HG03097 (cell line): ENCODE results near the gene ARHGAP29.

Source experiments
- ATAC-seq: cut with Tn5 transposase; IDR thresholded peaks from one replicate; pipeline ENCODE4 v1.9.1; 2021; ENCODE audit not compliant: unreplicated experiment, low FRiP score

The ARHGAP29 gene, protein sequence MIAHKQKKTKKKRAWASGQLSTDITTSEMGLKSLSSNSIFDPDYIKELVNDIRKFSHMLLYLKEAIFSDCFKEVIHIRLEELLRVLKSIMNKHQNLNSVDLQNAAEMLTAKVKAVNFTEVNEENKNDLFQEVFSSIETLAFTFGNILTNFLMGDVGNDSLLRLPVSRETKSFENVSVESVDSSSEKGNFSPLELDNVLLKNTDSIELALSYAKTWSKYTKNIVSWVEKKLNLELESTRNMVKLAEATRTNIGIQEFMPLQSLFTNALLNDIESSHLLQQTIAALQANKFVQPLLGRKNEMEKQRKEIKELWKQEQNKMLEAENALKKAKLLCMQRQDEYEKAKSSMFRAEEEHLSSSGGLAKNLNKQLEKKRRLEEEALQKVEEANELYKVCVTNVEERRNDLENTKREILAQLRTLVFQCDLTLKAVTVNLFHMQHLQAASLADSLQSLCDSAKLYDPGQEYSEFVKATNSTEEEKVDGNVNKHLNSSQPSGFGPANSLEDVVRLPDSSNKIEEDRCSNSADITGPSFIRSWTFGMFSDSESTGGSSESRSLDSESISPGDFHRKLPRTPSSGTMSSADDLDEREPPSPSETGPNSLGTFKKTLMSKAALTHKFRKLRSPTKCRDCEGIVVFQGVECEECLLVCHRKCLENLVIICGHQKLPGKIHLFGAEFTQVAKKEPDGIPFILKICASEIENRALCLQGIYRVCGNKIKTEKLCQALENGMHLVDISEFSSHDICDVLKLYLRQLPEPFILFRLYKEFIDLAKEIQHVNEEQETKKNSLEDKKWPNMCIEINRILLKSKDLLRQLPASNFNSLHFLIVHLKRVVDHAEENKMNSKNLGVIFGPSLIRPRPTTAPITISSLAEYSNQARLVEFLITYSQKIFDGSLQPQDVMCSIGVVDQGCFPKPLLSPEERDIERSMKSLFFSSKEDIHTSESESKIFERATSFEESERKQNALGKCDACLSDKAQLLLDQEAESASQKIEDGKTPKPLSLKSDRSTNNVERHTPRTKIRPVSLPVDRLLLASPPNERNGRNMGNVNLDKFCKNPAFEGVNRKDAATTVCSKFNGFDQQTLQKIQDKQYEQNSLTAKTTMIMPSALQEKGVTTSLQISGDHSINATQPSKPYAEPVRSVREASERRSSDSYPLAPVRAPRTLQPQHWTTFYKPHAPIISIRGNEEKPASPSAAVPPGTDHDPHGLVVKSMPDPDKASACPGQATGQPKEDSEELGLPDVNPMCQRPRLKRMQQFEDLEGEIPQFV

DNA sequence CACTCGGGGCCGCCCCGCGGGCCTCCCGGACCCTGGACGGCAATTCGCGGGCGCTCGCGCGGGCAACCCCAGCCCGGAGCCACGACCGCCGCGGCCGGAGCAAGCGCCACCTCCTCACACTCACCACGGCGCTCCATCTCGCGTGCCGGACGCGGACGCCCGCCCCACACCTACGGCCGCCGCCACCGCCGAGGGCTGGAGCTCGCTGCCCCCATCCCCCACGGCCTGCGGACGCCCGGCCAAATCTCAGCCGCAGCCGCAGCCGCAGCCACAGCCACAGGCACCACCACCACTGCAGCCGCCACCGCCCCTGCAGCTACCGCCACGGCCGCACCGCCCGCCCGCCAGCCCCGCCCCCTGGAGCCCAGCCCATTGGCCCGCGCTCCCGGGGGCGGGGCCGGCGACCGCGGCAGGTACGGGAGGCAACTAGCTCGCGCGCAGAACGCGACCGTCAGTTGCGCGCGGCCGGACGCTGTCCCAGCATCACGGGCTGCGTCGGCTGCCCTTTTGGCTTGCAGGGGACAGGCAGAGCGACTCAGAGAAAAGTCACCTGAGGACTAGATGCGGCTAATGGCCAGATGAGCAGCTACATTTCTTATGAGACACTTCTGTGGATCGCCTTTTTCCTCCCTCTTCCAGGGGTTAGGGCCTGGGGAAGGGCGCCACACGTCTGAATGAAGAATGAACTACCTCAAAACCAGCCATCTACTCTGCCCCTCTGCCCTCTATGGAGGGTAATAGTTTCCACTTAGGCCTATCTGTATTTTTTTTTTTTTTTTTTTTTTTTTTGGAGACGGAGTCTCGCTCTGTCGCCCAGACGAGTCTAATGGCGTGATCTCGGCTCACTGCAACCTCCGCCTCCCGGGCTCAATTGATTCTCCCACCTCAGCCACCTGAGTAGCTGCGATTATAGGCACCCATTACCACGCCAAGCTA lies at the start of gene ARHGAP29:
Gene ARHGAP29, minus strand, starts transcription at position 294 of the 936 bp plus-strand sequence. CDS start 5,973 bp downstream, outside the sequence.
- ATAC-seq, result no peak

DNA sequence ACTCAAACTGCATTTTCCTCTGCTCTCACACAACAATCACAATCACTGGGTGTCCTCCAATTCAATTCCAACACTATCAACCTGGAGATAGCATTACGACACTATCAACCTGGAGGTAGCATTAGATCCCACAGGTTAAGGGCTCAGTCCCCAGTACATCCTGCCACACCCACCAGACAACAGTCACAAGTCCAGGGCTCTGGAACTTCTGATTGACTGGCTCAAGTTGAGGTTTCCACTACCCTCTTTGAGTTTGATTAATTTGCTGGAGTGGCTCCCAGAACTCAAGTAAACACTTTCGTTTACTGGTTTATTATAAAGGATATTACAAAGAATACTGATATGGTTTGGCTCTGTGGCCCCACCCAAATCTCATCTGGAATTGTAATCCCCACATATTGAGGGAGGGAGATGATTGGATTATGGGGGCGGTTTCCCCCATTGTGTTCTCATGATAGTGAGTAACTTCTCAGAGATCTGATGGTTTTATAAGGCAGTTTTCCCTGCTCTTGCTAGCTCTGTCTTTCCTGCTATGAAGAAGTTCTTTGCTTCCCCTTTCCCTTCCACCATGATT lies 49.6 kb upstream of the ARHGAP29 start:
- no peak for ATAC-seq

DNA sequence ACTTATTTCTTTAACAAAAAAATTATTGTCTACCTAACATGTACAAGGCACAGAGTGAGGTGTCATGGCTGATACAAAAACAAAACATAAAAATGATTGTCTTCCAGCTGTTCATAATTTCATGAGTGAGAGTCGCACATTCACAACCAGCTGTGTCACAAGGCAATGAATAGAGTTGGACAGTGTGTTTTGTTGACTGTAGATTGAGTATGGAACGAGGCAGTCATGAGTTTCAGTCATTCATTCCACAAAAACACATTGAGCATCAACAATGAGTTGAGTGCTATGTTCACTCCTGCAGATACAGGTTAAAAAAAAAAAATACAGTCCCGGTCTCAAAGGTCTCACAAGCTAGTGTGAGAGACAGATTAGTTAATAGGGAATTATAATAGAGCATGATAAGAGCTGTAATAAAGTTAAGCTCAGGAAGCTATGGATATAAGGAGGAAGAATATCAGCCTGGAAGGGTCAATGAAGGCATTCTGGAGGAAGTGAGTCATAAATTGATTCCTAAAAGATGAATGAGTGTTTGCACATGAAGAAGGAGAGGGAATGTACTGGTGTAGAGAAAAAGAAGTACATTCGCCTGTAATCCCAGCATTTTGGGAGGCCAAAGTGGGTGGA lies 47.8 kb upstream of the ARHGAP29 start:
- ATAC-seq, result no peak

DNA sequence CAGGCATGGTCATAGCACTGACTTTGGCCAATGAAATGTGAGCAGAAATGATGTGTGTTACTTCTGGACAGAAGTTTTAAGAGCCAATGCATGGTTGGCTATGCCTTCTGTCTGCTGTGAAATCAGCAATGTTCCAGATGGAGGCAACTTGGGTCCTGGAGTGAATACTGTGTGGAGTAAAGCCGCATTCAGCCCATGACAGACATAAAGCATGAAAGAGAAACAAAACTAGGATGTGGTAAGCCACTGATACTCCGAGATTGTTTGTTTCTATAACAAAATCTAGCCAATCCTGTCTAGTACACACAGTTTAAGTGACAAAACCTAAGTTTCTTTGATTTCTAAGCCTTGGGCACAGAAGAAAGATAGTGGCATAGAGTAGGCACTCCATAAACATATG lies 47.1 kb upstream of the ARHGAP29 start:
- no peak for ATAC-seq

DNA sequence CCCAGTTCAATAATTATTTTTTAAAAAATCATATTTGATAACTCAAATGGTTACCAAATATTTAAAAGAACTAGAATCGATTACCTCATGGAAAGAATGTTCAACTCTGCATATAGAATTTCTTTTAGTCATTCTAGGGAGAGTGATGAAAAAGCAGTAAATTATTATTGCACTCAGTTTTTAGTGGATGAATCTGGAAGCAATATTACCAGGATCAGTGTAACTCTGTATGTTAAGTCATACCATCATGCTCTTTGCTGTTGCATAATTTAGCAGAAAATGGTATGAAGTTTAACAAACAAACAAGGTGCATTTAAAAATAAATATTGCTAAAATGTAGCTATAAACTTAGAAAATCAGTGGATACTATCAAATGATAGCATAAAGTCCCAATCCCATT lies 46.1 kb upstream of the ARHGAP29 start:
- no peak for ATAC-seq

DNA sequence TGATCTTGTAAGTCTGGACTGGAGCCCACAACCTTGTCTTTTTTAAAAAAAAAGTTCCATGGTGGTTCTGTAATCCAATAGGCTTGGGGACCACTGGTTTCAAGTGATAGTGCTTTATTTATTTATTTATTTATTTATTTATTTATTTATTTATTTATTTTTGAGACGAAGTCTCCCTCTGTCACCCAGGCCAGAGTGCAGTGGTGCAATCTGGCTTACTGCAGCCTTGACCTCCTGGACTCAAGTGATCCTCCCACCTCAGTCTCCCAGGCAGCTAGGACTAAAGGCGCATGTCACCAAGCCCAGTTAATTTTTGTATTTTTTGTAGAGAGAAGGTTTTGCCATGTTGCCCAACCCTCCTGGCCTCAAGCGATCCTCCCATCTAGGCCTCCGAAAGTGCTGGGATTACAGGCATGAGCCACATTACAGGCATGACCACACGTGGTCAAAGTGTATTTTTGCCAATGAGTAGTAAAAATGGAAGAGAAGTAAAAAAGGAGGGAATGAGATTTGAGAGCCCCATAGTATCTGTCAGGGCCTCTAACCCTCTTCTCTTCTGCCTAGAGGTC lies 44.8 kb upstream of the ARHGAP29 start:
- no peak for ATAC-seq

DNA sequence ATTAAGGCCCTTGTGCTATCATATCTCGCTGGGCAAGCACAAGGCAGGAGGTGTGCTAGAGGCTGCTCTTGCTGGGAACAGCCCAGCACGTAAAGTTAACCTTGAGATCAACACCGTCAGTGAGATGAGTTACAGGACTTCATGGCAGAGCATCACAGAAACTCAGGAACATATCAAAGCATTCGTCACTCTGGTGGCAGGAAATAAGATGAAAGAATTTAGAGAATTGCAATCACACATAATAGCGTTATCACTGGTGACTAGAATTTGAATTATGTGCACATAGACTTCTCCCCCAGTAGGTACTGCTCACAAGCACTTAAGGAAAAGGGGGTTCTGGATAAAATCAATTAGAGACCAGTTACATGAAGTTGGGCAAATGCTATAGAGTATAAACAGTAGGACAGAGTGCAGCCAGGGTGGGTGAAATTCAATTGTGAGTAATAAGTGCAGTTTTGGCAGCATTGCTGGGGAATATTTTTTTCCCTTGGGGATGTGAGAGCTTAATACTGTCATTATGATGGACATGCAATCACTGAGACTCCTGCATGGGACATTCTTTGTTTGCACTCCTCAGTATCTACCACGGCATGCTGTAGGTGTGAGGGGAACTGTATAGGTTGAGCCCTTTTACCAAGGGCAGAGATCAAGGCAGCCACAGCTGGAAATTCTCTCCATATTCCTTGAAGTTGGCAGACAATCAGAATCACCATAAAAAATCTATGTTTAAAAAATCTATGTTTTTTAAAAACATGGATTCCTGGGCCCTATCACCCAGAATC lies 44.2 kb upstream of the ARHGAP29 start:
- ATAC-seq, result no peak

DNA sequence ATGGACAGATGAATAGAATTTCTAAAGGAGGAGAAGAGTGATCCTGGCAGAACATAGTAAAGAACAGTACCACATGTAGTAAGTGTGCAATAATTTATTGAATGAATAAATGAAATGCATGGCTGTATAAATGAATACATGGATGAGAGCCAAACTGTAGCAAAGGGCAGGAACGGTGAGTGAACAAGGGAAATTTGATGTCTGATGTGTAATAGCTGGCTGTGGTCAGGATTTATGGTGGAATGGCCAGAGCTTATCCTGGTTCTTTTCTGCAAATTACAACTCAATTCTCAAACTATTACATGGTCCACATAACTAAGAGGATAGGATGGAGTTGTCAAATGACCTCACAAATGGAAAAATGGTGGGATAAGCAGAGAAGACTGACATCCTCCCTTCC lies 43.2 kb upstream of the ARHGAP29 start:
- no peak for ATAC-seq

DNA sequence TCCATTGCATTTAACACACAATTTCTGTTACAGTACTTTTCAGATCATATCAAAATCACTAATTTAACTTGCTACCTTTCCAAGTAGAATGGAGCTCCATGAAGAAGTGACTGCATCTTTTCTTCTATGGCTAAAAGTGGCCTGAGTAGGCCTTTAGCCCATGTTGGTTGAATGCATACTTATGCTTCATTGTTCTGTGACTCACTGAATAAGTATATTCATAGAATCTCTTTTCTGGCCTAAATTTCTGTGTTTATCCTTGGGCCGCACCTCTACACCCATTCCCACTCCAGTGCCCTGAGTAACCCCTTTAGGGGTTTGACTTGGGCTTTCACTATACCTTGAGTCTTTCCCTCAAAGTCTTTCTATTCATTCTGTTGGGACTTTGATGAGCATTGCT lies 42.1 kb upstream of the ARHGAP29 start:
- ATAC-seq, result no peak

DNA sequence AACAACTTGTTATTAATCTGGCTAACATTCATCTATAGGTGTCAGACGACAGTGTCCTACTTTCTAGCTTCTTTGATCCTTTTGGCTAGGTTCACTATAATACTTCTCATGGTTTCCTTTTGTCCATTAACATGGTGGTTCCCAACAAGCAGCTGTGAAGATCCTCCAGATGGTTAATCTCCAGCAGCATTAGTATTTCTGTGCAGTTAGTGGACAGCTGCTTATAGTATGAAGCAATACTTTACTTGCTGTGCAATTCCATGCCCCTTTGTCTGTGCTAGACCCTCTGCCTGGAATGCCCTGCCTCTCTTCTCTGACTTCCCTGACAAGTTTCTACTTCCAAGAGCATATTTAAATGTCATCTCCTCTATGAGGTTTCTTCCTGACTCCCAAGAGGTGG lies 41.7 kb upstream of the ARHGAP29 start:
- no peak for ATAC-seq

DNA sequence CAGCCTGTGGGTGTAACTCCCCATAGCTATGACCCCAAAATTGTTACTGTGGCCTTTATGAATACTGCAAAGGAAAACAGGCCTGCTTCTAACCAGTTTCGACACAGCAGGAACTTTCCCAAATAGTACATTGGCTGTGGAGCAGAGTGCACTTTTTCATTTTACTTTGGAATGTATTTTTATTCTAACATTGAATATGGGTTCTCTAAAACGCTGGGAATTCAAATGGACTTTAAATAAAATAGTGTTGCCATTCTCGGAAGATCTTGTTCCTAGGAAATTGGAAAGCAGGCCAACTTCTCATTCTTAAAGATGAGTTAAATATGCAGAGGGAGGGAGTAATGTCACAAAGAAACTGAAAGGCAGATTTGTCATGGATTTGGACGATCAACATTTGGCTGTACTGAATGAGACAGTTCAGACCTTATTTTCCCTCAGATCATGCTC lies 39.6 kb upstream of the ARHGAP29 start:
- ATAC-seq, result no peak

DNA sequence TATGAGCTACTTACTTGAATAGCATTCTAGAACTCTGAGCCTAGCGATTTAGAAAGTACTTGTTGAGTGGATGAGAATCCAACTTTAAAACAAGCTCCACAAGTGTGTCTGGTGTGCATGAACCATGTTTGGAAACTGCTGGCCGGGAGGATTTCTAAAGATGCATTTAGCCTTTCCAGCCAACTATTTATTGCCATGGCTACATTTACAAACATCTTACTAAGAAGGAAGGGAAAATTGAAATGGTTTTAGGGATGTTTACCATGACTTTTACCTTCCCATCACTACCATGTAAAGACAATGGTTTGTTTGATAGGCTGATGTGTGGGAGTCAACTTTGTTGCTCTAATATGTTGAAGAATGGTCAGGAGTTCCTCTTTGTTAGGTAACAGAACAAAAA lies 37.7 kb upstream of the ARHGAP29 start:
- no peak for ATAC-seq

DNA sequence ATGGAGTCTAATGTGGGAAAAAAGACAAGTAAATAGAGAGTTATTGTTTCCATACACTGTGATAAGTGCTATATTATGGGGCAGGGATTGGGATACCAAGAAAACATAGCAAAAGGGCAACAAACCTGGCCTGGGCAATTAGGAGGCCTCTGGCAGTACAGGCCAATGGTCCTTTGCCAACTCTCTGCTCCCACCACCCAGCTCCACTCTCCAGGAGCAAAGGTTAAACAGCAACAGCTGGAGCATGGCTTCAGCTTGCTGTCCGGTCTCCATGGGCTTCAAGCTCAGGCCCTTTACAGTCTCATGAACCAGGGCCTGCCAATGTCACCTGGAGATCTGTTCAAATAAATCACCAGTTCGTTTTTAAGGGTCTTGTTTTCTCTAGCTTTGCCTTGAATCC lies 37.2 kb upstream of the ARHGAP29 start:
- no peak for ATAC-seq

DNA sequence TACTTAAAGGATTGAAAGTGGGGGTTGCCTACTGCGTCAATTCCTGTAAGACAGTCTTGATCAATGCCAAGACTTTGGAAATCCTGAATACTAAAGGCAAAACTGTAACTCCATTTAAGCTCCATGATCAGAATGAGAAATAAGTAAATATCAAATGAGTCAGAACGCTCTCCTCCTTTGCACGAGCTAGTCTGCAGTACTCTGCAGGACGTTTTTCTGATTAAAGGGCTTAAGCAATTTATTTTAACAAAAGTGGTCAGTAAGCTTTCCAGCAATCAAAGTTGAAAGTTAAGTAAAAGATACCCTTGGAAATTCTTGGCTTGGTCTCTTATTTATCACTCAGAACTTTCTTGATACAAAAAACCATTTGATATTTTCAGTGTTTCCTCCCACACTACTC lies 35.7 kb upstream of the ARHGAP29 start:
- ATAC-seq, result no peak

DNA sequence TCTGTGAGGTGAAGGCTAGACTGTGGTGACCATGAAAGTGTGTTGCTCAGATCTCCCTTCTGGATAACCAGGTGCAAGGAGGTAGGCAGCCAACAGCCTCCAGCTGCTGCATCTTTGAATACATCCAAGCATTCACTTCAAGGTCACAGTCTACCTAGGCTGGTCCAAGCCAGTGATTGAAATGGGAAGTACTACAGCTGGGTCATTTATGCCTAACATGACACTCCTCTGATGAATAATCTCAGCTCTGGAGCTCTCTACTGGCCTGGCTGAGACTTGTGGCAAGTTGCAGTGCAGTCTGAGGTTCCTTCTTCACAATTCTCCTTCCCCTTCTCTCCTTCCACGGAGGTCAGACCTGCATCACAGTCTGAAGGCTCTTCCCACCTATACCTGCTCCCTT lies 35.0 kb upstream of the ARHGAP29 start:
- no peak for ATAC-seq

DNA sequence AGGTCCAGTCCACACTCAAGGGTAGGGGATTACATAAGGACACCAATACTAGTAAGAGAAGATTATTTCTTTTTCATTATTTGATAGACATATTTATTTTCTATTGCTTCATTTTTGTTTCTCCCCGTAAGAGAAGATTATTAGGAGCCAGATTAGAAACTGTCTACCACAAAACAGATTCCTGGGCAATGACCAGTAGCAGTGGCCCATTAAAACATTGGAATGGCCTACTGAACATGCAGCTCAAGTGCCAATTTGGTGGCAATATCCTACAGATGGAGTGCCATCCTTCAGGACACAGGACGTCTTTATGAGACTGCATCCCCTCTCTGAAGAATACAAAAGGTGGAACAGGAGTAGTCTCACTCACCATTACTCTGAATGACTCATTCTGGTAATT lies 34.0 kb upstream of the ARHGAP29 start:
- ATAC-seq, result no peak

DNA sequence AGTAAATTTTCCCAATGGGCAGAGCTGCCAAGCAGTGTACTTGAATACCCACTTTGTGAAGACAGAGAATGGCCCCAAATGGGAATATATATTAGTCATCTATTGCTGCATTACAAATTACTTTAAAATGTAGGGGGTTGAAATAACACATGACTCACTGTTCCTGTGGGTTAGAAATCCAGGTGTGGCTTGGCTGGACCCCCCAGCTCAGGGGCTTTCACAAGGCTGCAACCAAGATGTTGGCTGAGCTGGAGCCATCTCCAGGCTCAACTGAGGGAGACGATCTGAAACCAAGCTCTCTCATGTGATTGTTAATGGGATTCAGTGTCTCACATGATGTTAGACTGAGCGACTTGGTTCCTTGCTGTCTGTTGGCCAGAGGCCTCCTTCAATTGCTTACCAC lies 33.4 kb upstream of the ARHGAP29 start:
- no peak for ATAC-seq

DNA sequence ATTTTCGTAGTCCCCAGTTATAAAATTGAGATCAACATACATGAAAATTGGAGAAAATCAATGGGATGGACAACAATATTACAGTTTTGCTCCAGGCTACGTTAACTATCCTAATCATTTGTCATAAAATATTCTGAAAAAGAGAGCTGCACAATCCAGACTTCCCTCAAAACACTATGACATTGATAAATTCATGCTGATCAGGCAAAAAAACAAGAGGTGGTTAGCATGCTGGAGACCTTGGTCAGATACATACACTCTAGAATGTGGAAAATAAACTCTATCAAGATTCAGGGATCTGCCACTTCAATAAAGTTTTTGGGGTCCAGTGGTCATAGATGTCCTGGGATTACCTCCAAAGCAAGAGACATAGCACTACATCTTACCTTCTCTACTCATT lies 32.5 kb upstream of the ARHGAP29 start:
- no peak for ATAC-seq
